ENCODE data around the gene MACO1.
A peak's percentile ranks its signal among the peaks of the same experiment; 100 is the strongest.
"Not testable (repeated sequence)": the region's sequence is repeated elsewhere in the genome, so short reads cannot be mapped to it uniquely, and the experiment has no call there.

Gene MACO1

GRCh38 chr1:25485536-25486411, 55.1 kb downstream of the MACO1 start:
- peak in 1 of 2 experiments; percentile 20 for DNase-seq
- TF ChIP-seq GATA1 (IDR thresholded peaks at IDR 0.05; ENCODE audit: low read depth, low read length) (no peak), POLR2A (IDR thresholded peaks at IDR 0.05; ENCODE audit: low read length) (no peak)

DNA sequence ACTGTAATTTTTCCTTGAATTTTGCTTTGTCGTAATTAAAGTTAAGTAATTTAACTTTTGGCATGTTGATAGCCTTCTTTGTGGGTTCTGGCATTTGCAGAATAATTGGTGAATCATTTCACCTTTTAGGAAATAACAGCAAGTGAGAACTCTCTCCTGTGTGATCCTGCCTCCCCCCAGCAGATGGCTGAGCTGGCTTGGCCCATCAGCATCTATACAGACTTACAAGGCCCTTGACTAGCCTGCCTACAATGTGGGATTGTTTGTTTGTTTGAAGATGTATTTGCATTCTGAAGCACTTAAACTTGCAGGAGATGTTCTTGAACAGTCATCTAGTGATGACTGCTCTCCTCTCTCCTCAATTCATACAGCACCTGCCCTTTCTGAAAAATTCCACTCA, 55.9 kb downstream of the MACO1 start:
- DNase-seq = peak in 1 of 2 experiments; percentile 28
- no peak for TF ChIP-seq POLR2A (IDR thresholded peaks at IDR 0.05; ENCODE audit: low read length)

GRCh38 chr1:25487628-25488027, 56.9 kb downstream of the MACO1 start:
- TF ChIP-seq POLR2A (IDR thresholded peaks at IDR 0.05; ENCODE audit: low read length) (no peak), GATA1 (IDR thresholded peaks at IDR 0.05; ENCODE audit: low read depth, low read length) (no peak)
- peak in 1 of 2 experiments; percentile 51 for DNase-seq

DNA sequence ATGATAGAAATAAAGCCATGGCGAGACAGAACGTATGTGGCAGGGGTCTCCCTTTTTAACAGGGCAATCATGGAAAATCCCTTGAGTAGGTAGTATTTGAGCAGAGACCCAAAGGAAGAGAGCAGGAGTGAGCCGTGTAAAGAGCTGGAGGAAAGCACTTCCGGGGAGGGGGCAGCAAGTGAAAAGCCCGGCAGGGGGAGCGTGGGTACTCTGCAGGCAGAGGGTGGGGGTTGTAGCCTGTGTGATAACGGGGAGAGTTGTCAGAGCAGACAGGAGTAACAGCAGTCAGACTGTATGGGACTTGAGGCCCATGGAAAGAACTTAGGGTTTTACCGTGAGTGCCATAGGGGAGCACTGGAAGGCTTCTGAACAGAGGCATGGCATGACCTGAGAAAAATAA, 61.6 kb downstream of the MACO1 start:
- no peak for DNase-seq
- no peak for TF ChIP-seq GATA1 (IDR thresholded peaks at IDR 0.05; ENCODE audit: low read depth, low read length)
- TF ChIP-seq POLR2A (IDR thresholded peaks at IDR 0.05; ENCODE audit: low read length) = no peak

GRCh38 chr1:25494952-25495351, 64.3 kb downstream of the MACO1 start:
- DNase-seq = no peak
- TF ChIP-seq GATA1 (IDR thresholded peaks at IDR 0.05; ENCODE audit: low read depth, low read length) (no peak), POLR2A (IDR thresholded peaks at IDR 0.05; ENCODE audit: low read length) (no peak)

DNA sequence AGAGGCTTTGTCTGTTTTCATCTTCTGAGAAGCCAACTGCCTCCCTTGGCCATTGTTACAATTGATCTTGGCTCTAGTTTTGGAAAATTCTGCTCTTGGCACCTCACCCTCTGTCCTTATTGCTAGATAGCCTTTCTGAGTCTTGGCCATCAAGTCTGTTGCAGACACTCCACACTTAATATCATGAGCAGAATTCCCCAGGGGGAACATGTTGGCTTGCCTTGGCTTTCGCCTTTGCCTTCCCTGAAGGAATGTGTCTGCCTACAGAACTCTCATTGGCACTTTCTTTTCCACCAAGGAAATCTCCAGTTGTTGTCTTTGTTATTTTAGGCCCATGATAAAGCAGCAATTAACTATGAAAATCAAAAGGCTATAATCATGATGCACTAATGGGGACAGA, 70.0 kb downstream of the MACO1 start:
- no peak for DNase-seq
- TF ChIP-seq POLR2A (IDR thresholded peaks at IDR 0.05; ENCODE audit: low read length) (no peak), GATA1 (IDR thresholded peaks at IDR 0.05; ENCODE audit: low read depth, low read length) (no peak)

DNA sequence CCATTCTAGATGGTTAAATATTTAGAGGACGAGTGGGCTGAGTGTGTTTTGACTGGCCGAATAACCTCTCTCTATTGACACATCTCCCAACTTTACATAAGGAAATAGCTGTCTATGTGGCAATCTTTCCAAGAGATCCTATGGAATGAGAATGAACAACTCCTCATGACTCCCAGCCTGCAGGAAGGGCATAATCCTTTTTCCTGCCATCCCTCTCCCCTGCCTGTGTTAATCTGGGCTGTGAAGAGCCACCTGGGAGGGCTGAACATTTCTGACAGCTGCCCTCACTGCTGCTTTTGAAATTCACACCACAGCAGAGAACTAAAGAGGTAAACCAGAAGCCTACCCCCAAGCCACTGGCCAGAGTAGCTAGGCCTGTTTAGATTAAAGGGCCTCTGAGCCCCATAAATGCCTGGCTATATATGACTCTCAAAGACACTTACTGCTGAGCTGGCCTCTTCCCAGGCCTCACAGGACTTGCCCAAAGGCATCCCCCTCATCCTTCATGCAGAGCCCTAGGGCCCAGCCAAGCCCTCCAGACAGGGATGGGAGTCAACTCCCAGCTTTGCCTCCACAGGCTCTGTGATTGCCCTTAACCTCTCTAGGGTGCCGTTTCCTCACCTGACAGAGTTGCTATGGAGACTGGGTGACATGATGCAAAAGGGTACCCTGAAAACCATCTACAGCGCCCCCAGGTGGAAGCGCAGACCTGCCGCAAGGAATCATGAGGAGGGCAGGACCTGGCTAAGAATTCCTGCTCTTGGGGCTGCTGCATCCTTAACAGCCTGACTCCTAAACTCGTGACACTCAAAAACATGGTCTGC, 70.8 kb downstream of the MACO1 start:
- TF ChIP-seq GATA1 (IDR thresholded peaks at IDR 0.05; ENCODE audit: low read depth, low read length) = no peak
- peak in 1 of 2 experiments; percentile 48 for DNase-seq

DNA sequence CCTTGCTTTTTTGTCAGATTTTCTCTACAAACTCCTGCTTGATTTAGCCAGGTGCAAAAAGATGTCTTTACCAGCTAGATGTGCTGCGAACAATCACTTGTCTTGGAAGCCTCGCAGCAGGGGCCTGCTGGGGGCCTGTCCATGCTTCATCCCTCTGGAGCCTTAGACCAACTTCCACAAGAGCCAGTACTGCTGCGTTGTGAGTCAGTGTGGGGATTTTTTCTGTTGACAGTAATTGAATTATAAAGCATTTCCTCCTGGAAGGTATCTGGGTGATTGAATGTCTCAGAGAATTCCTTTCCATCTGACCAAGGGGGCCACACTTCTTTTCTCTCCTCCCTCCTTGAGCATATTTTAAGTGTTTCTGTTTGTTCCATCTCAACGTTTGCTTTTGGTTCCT, 72.3 kb downstream of the MACO1 start:
- DNase-seq = no peak
- TF ChIP-seq GATA1 (IDR thresholded peaks at IDR 0.05; ENCODE audit: low read depth, low read length) = no peak
- no peak for TF ChIP-seq POLR2A (IDR thresholded peaks at IDR 0.05; ENCODE audit: low read length)

- peak in 1 of 2 experiments; percentile 42 for DNase-seq
Measured at GRCh38 chr1:25503551-25504426, 73.1 kb downstream of the MACO1 start.

GRCh38 chr1:25504706-25505595, 74.3 kb downstream of the MACO1 start:
- TF ChIP-seq POLR2A (IDR thresholded peaks at IDR 0.05; ENCODE audit: low read length) (no peak), GATA1 (IDR thresholded peaks at IDR 0.05; ENCODE audit: low read depth, low read length) (no peak)
- DNase-seq = no peak

More at GRCh38 chr1:25503551-25504426, 73.1 kb downstream of the MACO1 start:
- no peak for TF ChIP-seq POLR2A (IDR thresholded peaks at IDR 0.05; ENCODE audit: low read length)
- no peak for TF ChIP-seq GATA1 (IDR thresholded peaks at IDR 0.05; ENCODE audit: low read depth, low read length)

DNA sequence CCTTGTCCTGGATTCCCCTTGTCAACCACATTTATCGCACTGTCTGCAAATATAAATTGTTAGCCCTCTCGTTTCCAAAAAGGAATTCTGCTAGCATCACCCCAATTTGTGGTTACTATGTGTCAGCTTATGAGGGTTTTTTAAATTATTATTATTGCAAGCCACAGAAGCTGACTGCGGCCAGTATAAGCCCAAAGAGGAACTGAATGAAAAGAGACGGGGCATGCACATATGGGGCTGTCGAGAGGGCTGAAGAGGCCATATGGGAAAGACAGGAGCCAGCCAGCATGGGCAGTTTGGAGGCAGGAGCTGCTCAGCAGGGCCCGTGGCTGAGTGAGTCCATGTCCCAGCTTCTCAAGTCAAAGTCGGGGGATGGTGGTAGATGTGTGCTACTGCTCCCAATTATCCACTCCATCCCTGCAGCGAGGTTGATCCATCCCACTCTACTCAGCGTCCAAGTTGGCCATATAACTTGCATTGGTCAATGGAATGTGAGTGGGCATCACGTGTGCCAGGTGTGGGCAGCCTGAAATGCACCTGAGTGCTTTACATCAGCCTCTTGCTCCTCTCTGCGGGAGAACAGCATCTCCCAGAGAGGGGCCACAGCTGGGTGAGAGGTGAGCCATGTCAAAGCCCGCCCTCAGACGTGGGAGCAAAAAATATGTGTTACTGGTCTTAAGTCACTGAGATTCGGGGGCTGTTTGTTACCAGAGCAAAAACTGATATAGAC, 75.1 kb downstream of the MACO1 start:
- no peak for TF ChIP-seq POLR2A (IDR thresholded peaks at IDR 0.05; ENCODE audit: low read length)
- no peak for TF ChIP-seq GATA1 (IDR thresholded peaks at IDR 0.05; ENCODE audit: low read depth, low read length)
- DNase-seq = peak in 1 of 2 experiments; percentile 23

- DNase-seq = not testable (repeated sequence)
Measured at GRCh38 chr1:25506566-25507463, 76.1 kb downstream of the MACO1 start.
